GM12878 (cell line): ENCODE data around the gene U2AF2. TPM values are rescaled to one million over a fixed set of nuclear protein-coding genes. Genes with fewer than 3 reads are reported as not detected.

ENCODE experiments used
- ATAC-seq: fragments of 200-7000 bp; cut with Tn5 transposase; 3 replicates; pipeline ENCODE4 v1.9.1; 2020; ENCODE audit warnings: mild to moderate bottlenecking, moderate library complexity
- BruUV-seq: library from RNA; stranded (reverse); fragments of 400-500 nt; replicated peaks from 2 replicates; lab custom pipeline; 2021; lab: Mats Ljungman, UMichigan
- CTCF ChIA-PET: fragments of 300-600 bp; sonication (Branson Sonifier 250); formaldehyde crosslinking; extraction: SDS; loops from one replicate; lab custom pipeline; 2021; ENCODE audit warnings: inconsistent platforms; lab: Yijun Ruan, JAX
- POLR2A ChIA-PET: fragments of 350-600 bp; formaldehyde crosslinking; extraction: SDS; loops from one replicate; lab custom pipeline; 2021; ENCODE audit warnings: inconsistent platforms; lab: Charles Lee
- RAD21 ChIA-PET: fragments of 300-600 bp; sonication (Branson Sonifier 250); formaldehyde crosslinking; loops from one replicate; lab custom pipeline; 2023; ENCODE audit warnings: antibody characterized with exemption; ENCODE audit not compliant: unreplicated experiment; lab: Charles Lee
- SMC1A ChIA-PET: fragments of 300-600 bp; sonication (Branson Sonifier 250); formaldehyde crosslinking; loops from one replicate; lab custom pipeline; 2023; ENCODE audit not compliant: unreplicated experiment, uncharacterized antibody; lab: Charles Lee
- DNase-seq: peaks from one replicate; pipeline ENCODE4 v3.0.0-alpha.2; 2011; ENCODE audit warnings: low read depth, low spot score
- FAIRE-seq: peaks from 3 replicates; lab custom pipeline; 2011; peaks lifted over from hg19 to GRCh38; lab: Jason Lieb, UNC
- H2AFZ ChIP-seq: 2 replicates; pipeline ENCODE4 v1.6.0; 2011; ENCODE audit warnings: low read depth, low read length, control low read depth; ENCODE audit not compliant: control insufficient read depth
- H3K27ac ChIP-seq: 2 replicates; pipeline ENCODE4 v1.5.1; 2011; ENCODE audit warnings: control low read depth; ENCODE audit not compliant: control insufficient read depth, insufficient read depth
- H3K27me3 ChIP-seq, 2 experiments: replicated peaks in 1 of 2; 2 replicates each; pipeline versions ENCODE4 v1.6.0 to v1.6.1; 2011; ENCODE audit warnings: low read length in 1 of 2; ENCODE audit not compliant: control insufficient read depth in 2 of 2, insufficient read depth in 2 of 2
- H3K36me3 ChIP-seq, 2 experiments: 2 replicates each; pipeline ENCODE4 v1.5.1; 2011; ENCODE audit warnings: low read length in 1 of 2; ENCODE audit not compliant: control insufficient read depth in 2 of 2, insufficient read depth in 2 of 2
- H3K4me1 ChIP-seq: 2 replicates; pipeline ENCODE4 v1.6.1; 2011; ENCODE audit warnings: mild to moderate bottlenecking, low read length, moderate library complexity, mixed read lengths; ENCODE audit not compliant: control insufficient read depth, insufficient read depth
- H3K4me2 ChIP-seq: 2 replicates; pipeline ENCODE4 v1.6.0; 2011; ENCODE audit warnings: control low read depth; ENCODE audit not compliant: control insufficient read depth, insufficient read depth
- H3K4me3 ChIP-seq: fragments of 200-600 bp; sonication (generic); 2 replicates; pipeline ENCODE4 v1.5.1; 2016
- H3K79me2 ChIP-seq: 2 replicates; pipeline ENCODE4 v1.6.0; 2011; ENCODE audit warnings: low read length; ENCODE audit not compliant: control insufficient read depth, insufficient read depth
- H3K9ac ChIP-seq: 2 replicates; pipeline ENCODE4 v1.8.0; 2011; ENCODE audit warnings: low read length, control low read depth, mixed read lengths; ENCODE audit not compliant: control insufficient read depth, insufficient read depth
- H3K9me3 ChIP-seq: replicated peaks from 3 replicates; pipeline ENCODE4 v1.5.1; 2011; ENCODE audit warnings: mild to moderate bottlenecking, low read length; ENCODE audit not compliant: control insufficient read depth, insufficient read depth
- H4K20me1 ChIP-seq: 2 replicates; pipeline ENCODE4 v1.6.0; 2011; ENCODE audit not compliant: control insufficient read depth, insufficient read depth
- ATF2 ChIP-seq: IDR thresholded peaks from 2 replicates; pipeline ENCODE4 v1.6.1; 2012; ENCODE audit warnings: low read length, inconsistent platforms
- BHLHE40 ChIP-seq, 2 experiments: fragments of 450-650 bp in 1 of 2; IDR thresholded peaks; 2 replicates each; pipeline ENCODE4 v1.6.1; 2011 to 2017; ENCODE audit warnings: low read depth in 2 of 2, borderline replicate concordance in 1 of 2, improper control_type of control experiment in 1 of 2, low read length in 1 of 2, mild to moderate bottlenecking in 1 of 2
- BMI1 ChIP-seq: fragments of 450-650 bp; IDR thresholded peaks from 2 replicates; pipeline ENCODE4 v1.6.1; 2016; ENCODE audit warnings: mild to moderate bottlenecking, moderate library complexity, borderline replicate concordance
- DPF2 ChIP-seq: fragments of 450-650 bp; IDR thresholded peaks from 2 replicates; pipeline ENCODE4 v1.6.1; 2017; ENCODE audit warnings: mild to moderate bottlenecking
- EED ChIP-seq: sonication (generic); IDR thresholded peaks from 2 replicates; pipeline ENCODE4 v1.6.1; 2016; ENCODE audit warnings: antibody characterized with exemption, low read depth
- IRF3 ChIP-seq: fragments of 450-650 bp; IDR thresholded peaks from 2 replicates; pipeline ENCODE4 v1.6.1; 2014; ENCODE audit warnings: mild to moderate bottlenecking
- MEF2A ChIP-seq: IDR thresholded peaks from 2 replicates; pipeline ENCODE4 v1.6.1; 2011; ENCODE audit warnings: low read depth, mild to moderate bottlenecking, low read length, moderate library complexity; ENCODE audit not compliant: insufficient read depth
- NFIC ChIP-seq: IDR thresholded peaks from 2 replicates; pipeline ENCODE4 v1.6.1; 2012; ENCODE audit warnings: low read depth, mild to moderate bottlenecking, inconsistent platforms, low read length, moderate library complexity
- NFYA ChIP-seq: IDR thresholded peaks from 2 replicates; pipeline ENCODE4 v1.6.1; 2011; ENCODE audit warnings: low read depth, mild to moderate bottlenecking, low read length, improper control_type of control experiment, borderline replicate concordance
- NFYB ChIP-seq: IDR thresholded peaks from 2 replicates; pipeline ENCODE4 v1.6.1; 2011; ENCODE audit warnings: low read depth, mild to moderate bottlenecking, low read length, improper control_type of control experiment, moderate library complexity; ENCODE audit not compliant: insufficient read depth
- PKNOX1 ChIP-seq: fragments of 450-650 bp; IDR thresholded peaks from 2 replicates; pipeline ENCODE4 v1.6.1; 2016; ENCODE audit warnings: mild to moderate bottlenecking
- PML ChIP-seq: IDR thresholded peaks from 2 replicates; pipeline ENCODE4 v1.6.1; 2012; ENCODE audit warnings: low read length, inconsistent platforms
- ZBTB4 ChIP-seq: fragments of 450-650 bp; formaldehyde crosslinking; IDR thresholded peaks from 2 replicates; pipeline ENCODE4 v1.4.0; 2022; ENCODE audit warnings: mild to moderate bottlenecking, moderate library complexity
- WGBS: methylation state at CpG from one replicate; pipeline ENCODE4 v1.1.6; 2016; ENCODE audit warnings: low lambda C conversion rate; ENCODE audit not compliant: insufficient replicate concordance, insufficient coverage; ENCODE audit errors: missing lambda C conversion rate; 5-methylcytosine and 5-hydroxymethylcytosine counted together
- in situ Hi-C: fragments of 300-500 bp; cut with MboI; formaldehyde crosslinking; loops from 9 replicates; pipeline ENCODE4 v1.14.3; 2018; ENCODE audit warnings: mixed read lengths
- intact Hi-C: fragments of 100-400 bp; cut with micrococcal nuclease; formaldehyde crosslinking; loops from one replicate; pipeline ENCODE4 v1.14.2; 2022; ENCODE audit not compliant: unreplicated experiment
- polyA plus RNA-seq, 11 experiments: library from polyadenylated mRNA; depleted of rRNA in 4 of 11; unstranded in 6 of 11; stranded (reverse) in 5 of 11; fragments of >200 nt; fragmentation: Nextera tagmentation in 4 of 11; fragmentation: Illumina TruSeq in 1 of 11; extraction: Ambion mirVana in 4 of 11; extraction: Trizol in 1 of 11; gene quantifications; 1 replicate in 1 of 11; 2 replicates in 10 of 11; pipeline versions ENCODE4 v1.2.1 to v1.2.3, GENCODE V29; 2011 to 2016; ENCODE audit warnings: inconsistent platforms in 2 of 11, missing spikeins in 2 of 11, low read depth in 1 of 11
- total RNA-seq, 4 experiments: library from RNA; depleted of rRNA in 3 of 4; stranded (reverse); fragments of >200 nt in 3 of 4; fragmentation: Illumina TruSeq in 1 of 4; extraction: Trizol in 1 of 4; gene quantifications; 2 replicates each; pipeline versions ENCODE4 v1.2.1 to v1.2.3, GENCODE V29; 2013 to 2021

Gene U2AF2
- total and polyA plus RNA-seq, 10 of the 15 experiments (the other 5 are each of a cell fraction or from before 2014, with no cell fraction given), result 3.0 to 338 (median 130) TPM

- TF ChIP-seq ATF2 (no peak), BHLHE40 (IDR thresholded peaks at IDR 0.05; ENCODE audit: borderline replicate concordance in 1 of 2, low read depth in 2 of 2, low read length in 1 of 2) (peak; percentile 59 to 72)
- TF ChIP-seq, all 136 proteins: peak for 70
Measured at GRCh38 chr19:55653651-55654322, 1.0 kb upstream of the U2AF2 start (continued).

GRCh38 chr19:55654323-55654867 is 440 bp upstream of the U2AF2 start:
- CTCF ChIA-PET, result interaction anchor here (0.6 to 3.6 kb wide), 22 partner anchors 9 to 656 kb away, joined by 3 to 85 read pairs (median 4); partner anchors contain the start of genes FIZ1, PPP1R12C, ZNF524 and ZNF581
- RAD21 ChIA-PET, result interaction anchor here (0.7 to 1.6 kb wide), 10 partner anchors 12 to 1464 kb away, joined by 3 to 34 read pairs (median 4); partner anchors contain the start of genes TSEN34 and ZNF581
- H3K36me3 ChIP-seq, result peaks cover 0 to 9% of the 10 kb centered on the region in 2 experiments; a peak in 3 of 4 replicates
- H2AFZ ChIP-seq, result peak overlapping the region; percentile 96
- H3K79me2 ChIP-seq, result peaks cover 47% of the 10 kb centered on the region
- FAIRE-seq, result peak; percentile 96
- no peaks in the 10 kb centered on the region for H3K9me3 ChIP-seq
- WGBS, result under 1% methylated on average over 45 of the region's 52 CpGs
- peak overlapping the region; percentile 99 for H3K9ac ChIP-seq
- peak; percentile 93 for DNase-seq
- H3K27ac ChIP-seq, result peak overlapping the region; percentile 100
- SMC1A ChIA-PET, result interaction anchor here (0.7 to 2.6 kb wide), 7 partner anchors 12 to 155 kb away, joined by 3 to 28 read pairs (median 4); partner anchors contain the start of gene ZNF784
- in situ Hi-C loops (loop anchor here (5.0 to 25.0 kb wide), 3 partner anchors 658 to 1517 kb away; partner anchors contain the start of genes CNOT3, LENG9 and ZSCAN5A), intact Hi-C loops (loop anchor here (2.0 kb wide), 1 partner anchor 24 kb away; no protein-coding TSS in a partner anchor)
- no TSS peak for BruUV-seq
- H3K27me3 ChIP-seq, result no peaks in the 10 kb centered on the region
- peak overlapping the region; percentile 75 for H3K4me3 ChIP-seq
- H3K4me1 ChIP-seq, result peaks cover 19% of the 10 kb centered on the region
- ATAC-seq, result peak; percentile 83
- H4K20me1 ChIP-seq, result peaks cover 9% of the 10 kb centered on the region
- H3K4me2 ChIP-seq, result peak overlapping the region; percentile 90
- POLR2A ChIA-PET, result interaction anchor here (0.6 to 1.6 kb wide), 14 partner anchors 10 to 660 kb away, joined by 3 to 12 read pairs (median 6); partner anchors contain the start of genes FIZ1, ZNF524, ZNF581 and ZNF784
- TF ChIP-seq PKNOX1 (peak; percentile 74), BMI1 (no peak), EED (no peak), NFYA (no peak), ZBTB4 (CRISPR knock-in tag) (no peak), IRF3 (no peak), MEF2A (no peak), DPF2 (no peak), NFYB (no peak), PML (0 out of 2 replicates have a peak, but pooled peaks have one; percentile 16), NFIC (no peak)
